ENCODE data around the gene LRMDA.

Gene LRMDA

DNA sequence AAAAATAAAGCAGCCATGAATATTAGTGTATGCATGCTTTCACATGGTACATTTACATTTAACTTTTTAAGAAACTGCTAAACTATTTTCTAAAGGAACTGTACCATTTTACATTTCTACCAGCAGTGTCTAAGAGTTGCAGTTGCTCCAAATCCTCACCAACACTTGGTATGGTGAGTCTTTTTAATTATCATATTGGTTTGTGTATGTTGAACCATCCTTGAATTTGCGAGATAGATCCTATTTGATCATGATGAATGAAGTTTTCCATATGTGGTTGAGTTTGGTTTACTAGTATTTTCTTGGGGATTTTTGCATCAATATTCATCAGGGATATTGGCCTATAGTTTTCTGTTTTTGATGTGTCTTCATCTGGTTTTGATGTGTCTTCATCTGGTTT, 1057.2 kb downstream of the LRMDA start:
- Histone ChIP-seq H3K9me3 (ENCODE audit: control insufficient read depth, low read length) (peaks cover 4% of the 10 kb centered on the region), H2AFZ (no peak overlapping the region), H3K4me2 (ENCODE audit: low read length) (no peak overlapping the region), H3K4me1 (no peaks in the 10 kb centered on the region), H3K4me3 (ENCODE audit: low read depth, low read length) (no peak overlapping the region), H3K27me3 (ENCODE audit: control insufficient read depth, insufficient read depth, low read length) (no peaks in the 10 kb centered on the region), H3K9ac (no peak overlapping the region), H3K79me2 (no peaks in the 10 kb centered on the region), H3K36me3 (ENCODE audit: control insufficient read depth, insufficient read depth, low read length) (no peaks in the 10 kb centered on the region), H3K27ac (no peak overlapping the region)
- TF ChIP-seq, protein P1, sequence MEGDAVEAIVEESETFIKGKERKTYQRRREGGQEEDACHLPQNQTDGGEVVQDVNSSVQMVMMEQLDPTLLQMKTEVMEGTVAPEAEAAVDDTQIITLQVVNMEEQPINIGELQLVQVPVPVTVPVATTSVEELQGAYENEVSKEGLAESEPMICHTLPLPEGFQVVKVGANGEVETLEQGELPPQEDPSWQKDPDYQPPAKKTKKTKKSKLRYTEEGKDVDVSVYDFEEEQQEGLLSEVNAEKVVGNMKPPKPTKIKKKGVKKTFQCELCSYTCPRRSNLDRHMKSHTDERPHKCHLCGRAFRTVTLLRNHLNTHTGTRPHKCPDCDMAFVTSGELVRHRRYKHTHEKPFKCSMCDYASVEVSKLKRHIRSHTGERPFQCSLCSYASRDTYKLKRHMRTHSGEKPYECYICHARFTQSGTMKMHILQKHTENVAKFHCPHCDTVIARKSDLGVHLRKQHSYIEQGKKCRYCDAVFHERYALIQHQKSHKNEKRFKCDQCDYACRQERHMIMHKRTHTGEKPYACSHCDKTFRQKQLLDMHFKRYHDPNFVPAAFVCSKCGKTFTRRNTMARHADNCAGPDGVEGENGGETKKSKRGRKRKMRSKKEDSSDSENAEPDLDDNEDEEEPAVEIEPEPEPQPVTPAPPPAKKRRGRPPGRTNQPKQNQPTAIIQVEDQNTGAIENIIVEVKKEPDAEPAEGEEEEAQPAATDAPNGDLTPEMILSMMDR (IDR thresholded peaks at IDR 0.05) = no peak

- Histone ChIP-seq H3K36me3 (ENCODE audit: control insufficient read depth, insufficient read depth, low read length) (no peaks in the 10 kb centered on the region), H3K9me3 (ENCODE audit: control insufficient read depth, low read length) (peaks cover 4% of the 10 kb centered on the region), H3K27ac (no peak overlapping the region)
Measured at GRCh38 chr10:76491216-76491615, 1059.8 kb downstream of the LRMDA start.

DNA sequence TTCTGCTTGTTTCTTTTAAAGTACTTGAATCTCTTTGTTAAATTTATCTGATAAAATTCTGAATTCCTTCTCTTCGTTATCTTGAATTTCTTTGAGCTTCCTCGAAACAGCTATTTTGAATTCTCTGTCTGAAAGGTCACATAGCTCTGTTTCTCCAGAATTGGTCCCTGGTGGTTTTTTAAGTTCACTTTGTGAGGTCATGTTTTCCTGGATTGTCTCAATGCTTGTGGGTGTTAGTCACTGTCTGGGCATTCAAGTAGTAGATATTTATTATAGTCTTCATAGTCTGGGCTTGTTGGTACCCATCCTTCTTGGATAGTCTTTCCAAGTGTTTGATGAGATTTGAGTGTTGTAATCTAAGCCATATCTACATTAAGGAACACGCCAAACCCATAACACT, 1060.6 kb downstream of the LRMDA start:
- Histone ChIP-seq H3K79me2 (no peaks in the 10 kb centered on the region), H3K4me2 (ENCODE audit: low read length) (no peak overlapping the region), H3K9me3 (ENCODE audit: control insufficient read depth, low read length) (peaks cover 4% of the 10 kb centered on the region), H3K27me3 (ENCODE audit: control insufficient read depth, insufficient read depth, low read length) (no peaks in the 10 kb centered on the region), H3K9ac (no peak overlapping the region), H3K4me3 (ENCODE audit: low read depth, low read length) (no peak overlapping the region), H3K27ac (no peak overlapping the region), H3K36me3 (ENCODE audit: control insufficient read depth, insufficient read depth, low read length) (no peaks in the 10 kb centered on the region), H3K4me1 (no peaks in the 10 kb centered on the region), H2AFZ (no peak overlapping the region)
- TF ChIP-seq, protein P1 (IDR thresholded peaks at IDR 0.05) = no peak

More at GRCh38 chr10:76491216-76491615, 1059.8 kb downstream of the LRMDA start:
- H2AFZ ChIP-seq = no peak overlapping the region
- H3K27me3 ChIP-seq (ENCODE audit: control insufficient read depth, insufficient read depth, low read length) = no peaks in the 10 kb centered on the region
- TF ChIP-seq, protein P1 (IDR thresholded peaks at IDR 0.05) = no peak
- H3K4me1 ChIP-seq = no peaks in the 10 kb centered on the region
- no peak overlapping the region for H3K4me2 ChIP-seq (ENCODE audit: low read length)
- H3K4me3 ChIP-seq (ENCODE audit: low read depth, low read length) = no peak overlapping the region
- H3K79me2 ChIP-seq = no peaks in the 10 kb centered on the region
- H3K9ac ChIP-seq = no peak overlapping the region

- no peak overlapping the region for H3K27ac ChIP-seq
- no peak overlapping the region for H2AFZ ChIP-seq
- peaks cover 4% of the 10 kb centered on the region for H3K9me3 ChIP-seq (ENCODE audit: control insufficient read depth, low read length)
- H3K4me3 ChIP-seq (ENCODE audit: low read depth, low read length) = no peak overlapping the region
- H3K79me2 ChIP-seq = no peaks in the 10 kb centered on the region
- H3K9ac ChIP-seq = no peak overlapping the region
- TF ChIP-seq, protein P1 (IDR thresholded peaks at IDR 0.05) = no peak
- H3K36me3 ChIP-seq (ENCODE audit: control insufficient read depth, insufficient read depth, low read length) = no peaks in the 10 kb centered on the region
- no peaks in the 10 kb centered on the region for H3K27me3 ChIP-seq (ENCODE audit: control insufficient read depth, insufficient read depth, low read length)
- no peak overlapping the region for H3K4me2 ChIP-seq (ENCODE audit: low read length)
- H3K4me1 ChIP-seq = no peaks in the 10 kb centered on the region
Measured at GRCh38 chr10:76492678-76493472, 1061.5 kb downstream of the LRMDA start.

- Histone ChIP-seq H3K79me2 (no peaks in the 10 kb centered on the region), H3K4me2 (ENCODE audit: low read length) (no peak overlapping the region), H3K9me3 (ENCODE audit: control insufficient read depth, low read length) (no peaks in the 10 kb centered on the region), H3K36me3 (ENCODE audit: control insufficient read depth, insufficient read depth, low read length) (no peaks in the 10 kb centered on the region), H3K9ac (no peak overlapping the region), H3K4me3 (ENCODE audit: low read depth, low read length) (no peak overlapping the region), H3K4me1 (no peaks in the 10 kb centered on the region), H3K27me3 (ENCODE audit: control insufficient read depth, insufficient read depth, low read length) (no peaks in the 10 kb centered on the region), H3K27ac (no peak overlapping the region), H2AFZ (no peak overlapping the region)
- TF ChIP-seq, protein P1 (IDR thresholded peaks at IDR 0.05) = no peak
Measured at GRCh38 chr10:76497666-76498065, 1066.2 kb downstream of the LRMDA start.

Data from parathyroid adenoma (tissue), 2 donors.